A549 (cell line): Measurements from ENCODE around the gene XYLT1. TPM values are rescaled to one million over a fixed set of nuclear protein-coding genes. Genes with fewer than 3 reads are reported as not detected.

Experiments
- ATAC-seq, 2 experiments: fragments of 200-7000 bp in 1 of 2; fragments of >200 bp in 1 of 2; cut with Nextera tagmentation in 1 of 2; cut with Tn5 transposase in 1 of 2; 3 replicates each; pipeline versions ENCODE4 v1.8.0 to v1.9.1; 2018 to 2020; ENCODE audit warnings: mild to moderate bottlenecking in 1 of 2, moderate library complexity in 1 of 2
- CTCF ChIA-PET: fragments of 300-600 bp; sonication (Branson Sonifier 250); formaldehyde crosslinking; extraction: SDS; loops from one replicate; lab custom pipeline; 2021; ENCODE audit warnings: antibody characterized with exemption, inconsistent platforms; lab: Yijun Ruan, JAX
- POLR2A ChIA-PET: fragments of 350-600 bp; formaldehyde crosslinking; extraction: SDS; loops from one replicate; lab custom pipeline; 2021; ENCODE audit warnings: antibody characterized with exemption, inconsistent platforms; lab: Yijun Ruan, JAX
- DNase-seq, 2 experiments: peaks; one replicate each; pipeline versions ENCODE4 v3.0.0 to v3.0.0-alpha.2; 2011 to 2016; ENCODE audit warnings: low read depth in 1 of 2, low spot score in 1 of 2
- FAIRE-seq: peaks from 2 replicates; lab custom pipeline; 2011; peaks lifted over from hg19 to GRCh38; lab: Jason Lieb, UNC
- H3K27ac ChIP-seq, 2 experiments: fragments of >200 bp; sonication (Bioruptor Twin); formaldehyde crosslinking; 3 replicates each; pipeline ENCODE4 v1.5.1; 2016 to 2017
- H3K4me1 ChIP-seq: fragments of >200 bp; sonication (Bioruptor Twin); formaldehyde crosslinking; 3 replicates; pipeline ENCODE4 v1.6.1; 2016
- H3K4me2 ChIP-seq: fragments of >200 bp; sonication (Bioruptor Twin); formaldehyde crosslinking; 3 replicates; pipeline ENCODE4 v1.6.1; 2016
- H3K4me3 ChIP-seq: fragments of >200 bp; sonication (Bioruptor Twin); formaldehyde crosslinking; 3 replicates; pipeline ENCODE4 v1.5.1; 2016
- H3K9me3 ChIP-seq: fragments of >200 bp; sonication (Bioruptor Twin); formaldehyde crosslinking; 3 replicates; pipeline ENCODE4 v1.6.1; 2016
- BCL3 ChIP-seq: fragments of >200 bp; sonication (Bioruptor Twin); formaldehyde crosslinking; IDR thresholded peaks from 3 replicates; pipeline ENCODE4 v1.6.1; 2016
- BHLHE40 ChIP-seq: IDR thresholded peaks from 2 replicates; pipeline ENCODE4 v1.6.1; 2012; ENCODE audit warnings: low read depth, low read length, inconsistent platforms
- CBX2 ChIP-seq: fragments of 200-600 bp; sonication (generic); IDR thresholded peaks from 2 replicates; pipeline ENCODE4 v1.6.1; 2016; ENCODE audit warnings: low read depth, mild to moderate bottlenecking, borderline replicate concordance
- CHD2 ChIP-seq: fragments of 150-350 bp; IDR thresholded peaks from 2 replicates; pipeline ENCODE4 v1.6.1; 2014; ENCODE audit warnings: low read length; ENCODE audit not compliant: partially characterized antibody
- CHD4 ChIP-seq: fragments of 200-600 bp; sonication (generic); IDR thresholded peaks from 2 replicates; pipeline ENCODE4 v1.6.1; 2016; ENCODE audit warnings: antibody characterized with exemption, mild to moderate bottlenecking, borderline replicate concordance
- CTCF ChIP-seq: fragments of >200 bp; sonication (Bioruptor Twin); formaldehyde crosslinking; IDR thresholded peaks from 3 replicates; pipeline ENCODE4 v1.5.1; 2016
- ELK1 ChIP-seq: fragments of 150-350 bp; IDR thresholded peaks from 2 replicates; pipeline ENCODE4 v1.6.1; 2014; ENCODE audit warnings: low read depth, mild to moderate bottlenecking, low read length
- EP300 ChIP-seq, 2 experiments: fragments of >200 bp; sonication (Bioruptor Twin); formaldehyde crosslinking; IDR thresholded peaks; 2 replicates in 1 of 2; 3 replicates in 1 of 2; pipeline ENCODE4 v1.6.1; 2016 to 2017
- FOSL2 ChIP-seq, 2 experiments: fragments of 450-650 bp in 1 of 2; fragments of >200 bp in 1 of 2; sonication (Bioruptor Twin) in 1 of 2; formaldehyde crosslinking; IDR thresholded peaks; 2 replicates each; pipeline versions ENCODE4 v1.5.0 to v1.6.1; 2016 to 2020; ENCODE audit warnings: mild to moderate bottlenecking in 1 of 2, moderate library complexity in 1 of 2
- HDAC2 ChIP-seq: fragments of 200-600 bp; sonication (generic); IDR thresholded peaks from 2 replicates; pipeline ENCODE4 v1.6.1; 2016
- HEYL ChIP-seq: fragments of 250-450 bp; sonication (Bioruptor Pico); IDR thresholded peaks from 2 replicates; pipeline ENCODE4 v1.8.0; 2021; ENCODE audit warnings: mild to moderate bottlenecking, moderate library complexity
- HOXB5 ChIP-seq: fragments of 250-450 bp; sonication (Bioruptor Pico); IDR thresholded peaks from 2 replicates; pipeline ENCODE4 v1.5.0; 2020; ENCODE audit warnings: mild to moderate bottlenecking, moderate library complexity
- KDM1A ChIP-seq: fragments of 200-600 bp; sonication (generic); IDR thresholded peaks from 2 replicates; pipeline ENCODE4 v1.6.1; 2016; ENCODE audit warnings: low read depth, mild to moderate bottlenecking
- KDM5A ChIP-seq: fragments of 200-600 bp; sonication (generic); IDR thresholded peaks from 2 replicates; pipeline ENCODE4 v1.6.1; 2016; ENCODE audit warnings: antibody characterized with exemption, mild to moderate bottlenecking
- MAFK ChIP-seq: fragments of 450-650 bp; IDR thresholded peaks from 2 replicates; pipeline ENCODE4 v1.6.1; 2014; ENCODE audit not compliant: partially characterized antibody
- MAZ ChIP-seq: fragments of 150-350 bp; IDR thresholded peaks from 2 replicates; pipeline ENCODE4 v1.6.1; 2014; ENCODE audit warnings: antibody characterized with exemption, low read depth, low read length, borderline replicate concordance
- NFE2L2 ChIP-seq: fragments of 150-350 bp; conservative IDR thresholded peaks from 2 replicates; pipeline ENCODE4 v1.6.1; 2014; ENCODE audit warnings: low read length
- POLR2AphosphoS2 ChIP-seq: conservative IDR thresholded peaks from 2 replicates; pipeline ENCODE4 v1.6.1; 2012; ENCODE audit warnings: low read length, improper control_type of control experiment, inconsistent platforms
- RARB ChIP-seq: fragments of 250-450 bp; sonication (Bioruptor Pico); IDR thresholded peaks from 2 replicates; pipeline ENCODE4 v1.8.0; 2021; ENCODE audit warnings: mild to moderate bottlenecking, moderate library complexity
- RFX5 ChIP-seq: fragments of 450-650 bp; IDR thresholded peaks from 2 replicates; pipeline ENCODE4 v1.7.1; 2014; ENCODE audit warnings: antibody characterized with exemption, mild to moderate bottlenecking, moderate library complexity
- RNF2 ChIP-seq: fragments of 200-600 bp; sonication (generic); IDR thresholded peaks from 2 replicates; pipeline ENCODE4 v1.6.1; 2016; ENCODE audit warnings: low read depth, mild to moderate bottlenecking, antibody characterized with exemption, moderate library complexity, borderline replicate concordance
- SMC3 ChIP-seq: fragments of >200 bp; sonication (Bioruptor Twin); formaldehyde crosslinking; IDR thresholded peaks from 3 replicates; pipeline ENCODE4 v1.6.1; 2018; ENCODE audit warnings: inconsistent platforms
- SREBF2 ChIP-seq: fragments of 450-650 bp; IDR thresholded peaks from 2 replicates; pipeline ENCODE4 v1.6.1; 2014; ENCODE audit warnings: mild to moderate bottlenecking, moderate library complexity
- TP53 ChIP-seq: fragments of 250-450 bp; sonication (Bioruptor Pico); IDR thresholded peaks from 2 replicates; pipeline ENCODE4 v1.5.0; 2021; ENCODE audit warnings: mild to moderate bottlenecking, moderate library complexity
- ZC3H11A ChIP-seq: fragments of 450-650 bp; IDR thresholded peaks from 2 replicates; pipeline ENCODE4 v1.6.1; 2014; ENCODE audit warnings: antibody characterized with exemption, mild to moderate bottlenecking
- ZNF302 ChIP-seq: fragments of 250-450 bp; sonication (Bioruptor Pico); IDR thresholded peaks from 2 replicates; pipeline ENCODE4 v1.9.0; 2021; ENCODE audit warnings: inconsistent platforms, mild to moderate bottlenecking, moderate library complexity
- ZSCAN20 ChIP-seq: fragments of 250-450 bp; sonication (Bioruptor Pico); IDR thresholded peaks from 2 replicates; pipeline ENCODE4 v1.8.0; 2022; ENCODE audit warnings: mild to moderate bottlenecking, moderate library complexity
- WGBS: methylation state at CpG from one replicate; pipeline ENCODE4 v1.1.6; 2017; ENCODE audit errors: missing lambda C conversion rate; 5-methylcytosine and 5-hydroxymethylcytosine counted together
- polyA plus RNA-seq, 4 experiments: library from polyadenylated mRNA; depleted of rRNA in 3 of 4; stranded (reverse); fragments of >200 nt; fragmentation: RNase III in 1 of 4; extraction: RNeasy Plus Mini Kit Qiagen cat#74134 plus additional on column Dnase treatment in 1 of 4; gene quantifications; 2 replicates in 3 of 4; 3 replicates in 1 of 4; pipeline ENCODE4 v1.2.3, GENCODE V29; 2011 to 2017

XYLT1 gene
- polyA plus RNA-seq, 2 of the 4 experiments (the other 2 are of a cell fraction): 0.78 to 0.88 TPM

GRCh38 chr16:17227278-17227677 is 243.5 kb downstream of the XYLT1 start (continued):
- TF ChIP-seq CTCF: no peak
- no peak for TF ChIP-seq ZC3H11A
- no peak for TF ChIP-seq MAZ
- TF ChIP-seq ELK1: no peak
- TF ChIP-seq BHLHE40: no peak
- no peak for TF ChIP-seq RNF2
- no peak for TF ChIP-seq POLR2AphosphoS2

GRCh38 chr16:17225541-17225940 is 245.2 kb downstream of the XYLT1 start:
- no peak overlapping the region for H3K27ac ChIP-seq

GRCh38 chr16:17224879-17225281 is 245.9 kb downstream of the XYLT1 start:
- Histone ChIP-seq H3K4me1 (no peaks in the 10 kb centered on the region), H3K9me3 (no peaks in the 10 kb centered on the region), H3K27ac (no peak overlapping the region), H3K4me3 (no peak overlapping the region), H3K4me2 (no peak overlapping the region)
- WGBS: 35% methylated on average over 4 of the region's 4 CpGs
- TF ChIP-seq HDAC2 (no peak), RARB (no peak), ZNF302 (CRISPR knock-in tag) (no peak), HEYL (CRISPR knock-in tag) (no peak), MAFK (no peak), HOXB5 (no peak), CHD2 (no peak), KDM5A (no peak), SMC3 (no peak), SREBF2 (no peak), KDM1A (no peak), EP300 (IDR thresholded peaks at IDR 0.05) (no peak), TP53 (no peak), RFX5 (no peak), NFE2L2 (no peak)
- ChIA-PET POLR2A (no interaction called here), CTCF (no interaction called here)
- no peak for FAIRE-seq
- no peak for ATAC-seq
- no peak for DNase-seq

More at GRCh38 chr16:17225541-17225940, 245.2 kb downstream of the XYLT1 start:
- Histone ChIP-seq H3K4me2 (no peak overlapping the region), H3K4me3 (no peak overlapping the region), H3K9me3 (no peaks in the 10 kb centered on the region), H3K4me1 (no peaks in the 10 kb centered on the region)
- WGBS: 8% methylated on average over 7 of the region's 7 CpGs
- ATAC-seq (no peak), DNase-seq (no peak), FAIRE-seq (no peak)
- TF ChIP-seq CBX2 (no peak), BCL3 (no peak), CTCF (no peak), ZSCAN20 (CRISPR knock-in tag) (no peak), FOSL2 (IDR thresholded peaks at IDR 0.05) (no peak), FOSL2 (CRISPR knock-in tag; IDR thresholded peaks at IDR 0.05) (no peak), EP300 (IDR thresholded peaks at IDR 0.05) (no peak), CHD4 (no peak), TP53 (no peak), CHD2 (no peak)
- POLR2A ChIA-PET: interaction anchor here (0.5 kb wide), 1 partner anchor 165 kb away, joined by 7 read pairs; no protein-coding TSS in a partner anchor
- CTCF ChIA-PET: no interaction called here
